Large intestine (tissue), 3 donors: ENCODE data around the gene DPP6. TPM values are rescaled to one million over a fixed set of nuclear protein-coding genes. Genes with fewer than 3 reads are reported as not detected.
"Not testable (repeated sequence)": the region's sequence is repeated elsewhere in the genome, so short reads cannot be mapped to it uniquely, and the experiment has no call there.

ENCODE experiments used
- DNase-seq, 2 donors: peaks; one replicate each; pipeline versions ENCODE4 v3.0.0 to v3.0.0-alpha.2; 2013
- H3K27ac ChIP-seq: one replicate; pipeline ENCODE4 v1.5.1; 2013; ENCODE audit warnings: low read length
- H3K27me3 ChIP-seq: 2 replicates; pipeline ENCODE4 v1.6.1; 2013; ENCODE audit warnings: low read length; ENCODE audit not compliant: control insufficient read depth, insufficient read depth
- H3K36me3 ChIP-seq: 2 replicates; pipeline ENCODE4 v1.6.1; 2013; ENCODE audit warnings: low read length; ENCODE audit not compliant: control insufficient read depth, insufficient read depth
- H3K4me1 ChIP-seq: one replicate; pipeline ENCODE4 v1.6.1; 2013; ENCODE audit warnings: low read length; ENCODE audit not compliant: control insufficient read depth, insufficient read depth
- H3K4me3 ChIP-seq: one replicate; pipeline ENCODE4 v1.5.1; 2013; ENCODE audit warnings: low read length
- H3K9me3 ChIP-seq: one replicate; pipeline ENCODE4 v1.6.1; 2013; ENCODE audit warnings: mild to moderate bottlenecking, low read depth, low read length, moderate library complexity; ENCODE audit not compliant: control insufficient read depth
- WGBS: methylation state at CpG from one replicate; pipeline ENCODE4 v1.1.5; 2013; ENCODE audit warnings: low lambda C conversion rate; ENCODE audit not compliant: insufficient coverage; 5-methylcytosine and 5-hydroxymethylcytosine counted together
- polyA plus RNA-seq: library from polyadenylated mRNA; unstranded; fragments of 120-200 nt; gene quantifications from one replicate; pipeline ENCODE4 v1.2.1, GENCODE V29; 2013

DPP6 gene
- polyA plus RNA-seq, 1 donor: 7.8 TPM

GRCh38 chr7:154120825-154121224 lies 68.6 kb downstream of the DPP6 start:
- not testable (repeated sequence) for H3K9me3 ChIP-seq, H3K27me3 ChIP-seq, H3K36me3 ChIP-seq, H3K27ac ChIP-seq, H3K4me1 ChIP-seq, DNase-seq, H3K4me3 ChIP-seq
- 100% methylated on average over 1 of the region's 5 CpGs for WGBS

GRCh38 chr7:154122720-154123119 lies 70.5 kb downstream of the DPP6 start:
- not testable (repeated sequence) for H3K36me3 ChIP-seq, H3K4me1 ChIP-seq, H3K4me3 ChIP-seq, H3K27ac ChIP-seq, H3K27me3 ChIP-seq, H3K9me3 ChIP-seq, DNase-seq
- 60% methylated on average over 1 of the region's 10 CpGs for WGBS

DNA sequence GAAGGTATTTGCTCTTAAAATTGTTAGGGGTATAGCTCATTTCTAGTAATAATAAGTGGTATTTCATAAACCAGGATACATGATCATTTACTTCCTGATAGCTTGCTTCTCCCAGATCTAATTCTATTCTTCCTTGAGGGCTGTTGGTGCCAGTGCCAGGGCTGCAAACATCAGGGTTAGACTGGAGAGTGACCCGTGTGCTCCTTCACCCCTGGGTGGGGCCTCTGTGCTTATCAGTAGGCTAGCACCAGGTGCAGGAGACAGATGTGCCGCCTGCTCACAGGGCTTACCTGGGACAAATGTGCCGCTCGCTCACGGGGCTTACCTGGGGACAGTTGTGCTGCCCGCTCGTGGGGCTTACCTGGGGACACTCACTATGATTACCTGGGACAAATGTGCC lies 71.2 kb downstream of the DPP6 start:
- H3K36me3 ChIP-seq, H3K4me3 ChIP-seq, DNase-seq, H3K27me3 ChIP-seq, H3K4me1 ChIP-seq, H3K27ac ChIP-seq, H3K9me3 ChIP-seq: not testable (repeated sequence)
- WGBS: no CpG with 5 or more reads among the region's 7 CpGs

DNA sequence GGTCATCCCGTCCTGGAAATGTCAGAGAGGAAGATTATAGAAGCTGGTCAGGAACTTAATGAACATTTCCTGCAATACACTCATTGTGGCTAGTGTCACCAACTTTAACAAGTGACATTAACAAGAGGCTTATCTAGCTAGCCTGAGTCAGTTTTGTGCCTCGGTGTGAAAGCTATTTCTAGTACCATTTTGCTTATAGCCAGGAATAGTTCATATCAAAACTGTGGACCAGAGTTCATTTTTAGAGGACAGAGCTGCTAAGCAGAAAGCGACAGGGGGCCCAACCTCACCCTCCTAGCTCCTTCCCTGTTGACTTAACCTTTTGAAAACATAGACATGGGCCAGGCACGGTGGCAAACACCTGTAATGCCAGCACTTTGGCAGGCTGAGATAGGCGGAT lies 76.9 kb downstream of the DPP6 start:
- not testable (repeated sequence) for H3K36me3 ChIP-seq, DNase-seq
- WGBS: no CpG with 5 or more reads among the region's 5 CpGs

DNA sequence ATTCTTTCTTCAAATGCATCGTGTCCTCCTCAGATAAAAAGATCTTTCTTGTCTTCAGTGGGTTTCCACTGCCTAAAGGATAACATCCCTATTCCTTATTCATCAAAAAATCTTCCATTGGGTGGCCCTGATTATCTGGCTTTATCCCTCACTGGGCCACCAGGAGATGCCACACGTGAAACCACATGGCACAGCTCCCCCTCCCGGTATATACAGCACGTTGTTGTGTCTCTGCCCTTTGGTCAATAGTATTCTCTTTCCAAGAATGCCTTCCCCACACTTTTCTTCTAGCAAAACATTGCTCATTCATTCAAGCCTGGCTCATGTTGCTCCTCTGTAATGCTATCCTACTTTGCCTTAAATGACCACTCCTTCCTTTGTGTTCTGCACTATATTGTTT lies 80.4 kb downstream of the DPP6 start:
- DNase-seq, H3K4me1 ChIP-seq, H3K4me3 ChIP-seq, H3K9me3 ChIP-seq, H3K36me3 ChIP-seq, H3K27me3 ChIP-seq, H3K27ac ChIP-seq: not testable (repeated sequence)
- no CpG with 5 or more reads among the region's 4 CpGs for WGBS

More for the DNA sequence above, 76.9 kb downstream of the DPP6 start:
- not testable (repeated sequence) for H3K4me3 ChIP-seq, H3K9me3 ChIP-seq, H3K27me3 ChIP-seq, H3K4me1 ChIP-seq, H3K27ac ChIP-seq

DNA sequence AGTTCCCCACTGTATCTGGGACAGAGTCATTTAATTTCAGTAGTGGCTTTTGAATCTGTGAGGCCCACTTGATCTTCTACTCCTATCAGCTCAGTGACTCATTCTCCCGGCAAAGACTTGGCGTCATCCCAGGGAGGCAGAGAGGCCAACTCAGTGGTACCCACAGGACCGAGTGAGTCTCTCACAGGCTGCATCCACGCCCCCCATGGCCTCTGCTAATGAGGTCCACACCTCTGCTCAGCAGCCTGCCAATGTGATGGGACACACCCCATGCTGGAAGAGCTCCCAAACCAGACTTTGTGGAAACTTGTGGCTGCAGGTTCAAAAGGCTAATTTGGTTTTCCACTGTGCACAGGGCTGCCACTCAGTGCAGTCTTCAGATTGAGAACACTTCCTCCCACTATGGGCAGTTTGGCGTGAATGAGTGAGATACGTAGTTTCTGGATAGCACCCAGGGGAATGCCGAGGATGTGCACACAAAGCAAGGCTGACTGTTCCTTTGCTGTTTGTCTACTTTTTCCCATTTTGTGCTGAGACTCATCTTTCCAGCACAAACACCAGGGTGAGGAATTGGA lies 81.6 kb downstream of the DPP6 start:
- WGBS: no CpG with 5 or more reads among the region's 7 CpGs

DNA sequence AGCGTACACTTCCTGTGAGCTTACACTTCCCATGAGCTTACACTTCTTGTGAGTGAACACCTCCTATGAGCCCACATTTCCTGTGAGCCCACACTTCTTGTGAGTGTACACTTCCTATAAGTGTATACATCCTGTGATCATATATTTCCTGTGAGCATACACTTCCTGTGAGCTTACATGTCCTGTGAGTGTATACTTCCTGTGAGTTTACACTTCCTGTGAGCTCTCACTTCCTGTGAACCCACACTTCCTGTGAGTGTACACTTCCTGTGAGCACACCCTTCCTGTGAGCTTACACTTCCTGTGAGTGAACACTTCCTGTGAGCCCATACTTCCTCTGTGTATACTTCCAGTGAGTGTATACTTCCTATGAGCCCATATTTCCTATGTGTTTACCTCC lies 82.5 kb downstream of the DPP6 start:
- DNase-seq, H3K4me3 ChIP-seq, H3K36me3 ChIP-seq, H3K27me3 ChIP-seq, H3K4me1 ChIP-seq, H3K9me3 ChIP-seq, H3K27ac ChIP-seq: not testable (repeated sequence)
- WGBS: no CpG with 5 or more reads among the region's 1 CpG

More for the DNA sequence above, 81.6 kb downstream of the DPP6 start:
- H3K9me3 ChIP-seq, H3K4me3 ChIP-seq, H3K36me3 ChIP-seq, H3K4me1 ChIP-seq, DNase-seq, H3K27me3 ChIP-seq, H3K27ac ChIP-seq: not testable (repeated sequence)

- not testable (repeated sequence) for H3K27me3 ChIP-seq, H3K4me3 ChIP-seq, H3K36me3 ChIP-seq, H3K27ac ChIP-seq, DNase-seq, H3K4me1 ChIP-seq, H3K9me3 ChIP-seq
Measured at GRCh38 chr7:154135646-154136045, 83.4 kb downstream of the DPP6 start.

- not testable (repeated sequence) for H3K27me3 ChIP-seq, H3K36me3 ChIP-seq, H3K9me3 ChIP-seq, H3K4me3 ChIP-seq, H3K27ac ChIP-seq, DNase-seq, H3K4me1 ChIP-seq
- no CpG with 5 or more reads among the region's 9 CpGs for WGBS
Measured at GRCh38 chr7:154145922-154146706, 93.9 kb downstream of the DPP6 start.

- DNase-seq, H3K9me3 ChIP-seq, H3K27ac ChIP-seq, H3K36me3 ChIP-seq, H3K4me1 ChIP-seq, H3K4me3 ChIP-seq, H3K27me3 ChIP-seq: not testable (repeated sequence)
- WGBS: no CpG with 5 or more reads among the region's 8 CpGs
Measured at GRCh38 chr7:154146707-154147038, 94.5 kb downstream of the DPP6 start.
